Measurements from ENCODE around the gene RNF103. TPM values are rescaled to one million over a fixed set of nuclear protein-coding genes. Genes with fewer than 3 reads are reported as not detected.

RNF103 gene
- total and polyA plus RNA-seq, 2 of the 13 experiments (the other 11 are each of a cell fraction or from before 2014, with no cell fraction given) = 19.8 to 21.1 TPM

- TF ChIP-seq CBFB (CRISPR knock-in tag; IDR thresholded peaks at IDR 0.05) = no peak
- peak; percentile 39; the same call in 1 of the 2 replicates for TF ChIP-seq ZNF263 (CRISPR knock-in tag; IDR thresholded peaks at IDR 0.05)
- TF ChIP-seq GLI4 (CRISPR knock-in tag; IDR thresholded peaks at IDR 0.05; ENCODE audit: borderline replicate concordance) = no peak
- TF ChIP-seq, protein P1, sequence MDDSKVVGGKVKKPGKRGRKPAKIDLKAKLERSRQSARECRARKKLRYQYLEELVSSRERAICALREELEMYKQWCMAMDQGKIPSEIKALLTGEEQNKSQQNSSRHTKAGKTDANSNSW (CRISPR knock-in tag; IDR thresholded peaks at IDR 0.05; ENCODE audit: borderline replicate concordance) = peak; percentile 93; the same call in 1 of the 2 replicates
- TF ChIP-seq, protein P2, sequence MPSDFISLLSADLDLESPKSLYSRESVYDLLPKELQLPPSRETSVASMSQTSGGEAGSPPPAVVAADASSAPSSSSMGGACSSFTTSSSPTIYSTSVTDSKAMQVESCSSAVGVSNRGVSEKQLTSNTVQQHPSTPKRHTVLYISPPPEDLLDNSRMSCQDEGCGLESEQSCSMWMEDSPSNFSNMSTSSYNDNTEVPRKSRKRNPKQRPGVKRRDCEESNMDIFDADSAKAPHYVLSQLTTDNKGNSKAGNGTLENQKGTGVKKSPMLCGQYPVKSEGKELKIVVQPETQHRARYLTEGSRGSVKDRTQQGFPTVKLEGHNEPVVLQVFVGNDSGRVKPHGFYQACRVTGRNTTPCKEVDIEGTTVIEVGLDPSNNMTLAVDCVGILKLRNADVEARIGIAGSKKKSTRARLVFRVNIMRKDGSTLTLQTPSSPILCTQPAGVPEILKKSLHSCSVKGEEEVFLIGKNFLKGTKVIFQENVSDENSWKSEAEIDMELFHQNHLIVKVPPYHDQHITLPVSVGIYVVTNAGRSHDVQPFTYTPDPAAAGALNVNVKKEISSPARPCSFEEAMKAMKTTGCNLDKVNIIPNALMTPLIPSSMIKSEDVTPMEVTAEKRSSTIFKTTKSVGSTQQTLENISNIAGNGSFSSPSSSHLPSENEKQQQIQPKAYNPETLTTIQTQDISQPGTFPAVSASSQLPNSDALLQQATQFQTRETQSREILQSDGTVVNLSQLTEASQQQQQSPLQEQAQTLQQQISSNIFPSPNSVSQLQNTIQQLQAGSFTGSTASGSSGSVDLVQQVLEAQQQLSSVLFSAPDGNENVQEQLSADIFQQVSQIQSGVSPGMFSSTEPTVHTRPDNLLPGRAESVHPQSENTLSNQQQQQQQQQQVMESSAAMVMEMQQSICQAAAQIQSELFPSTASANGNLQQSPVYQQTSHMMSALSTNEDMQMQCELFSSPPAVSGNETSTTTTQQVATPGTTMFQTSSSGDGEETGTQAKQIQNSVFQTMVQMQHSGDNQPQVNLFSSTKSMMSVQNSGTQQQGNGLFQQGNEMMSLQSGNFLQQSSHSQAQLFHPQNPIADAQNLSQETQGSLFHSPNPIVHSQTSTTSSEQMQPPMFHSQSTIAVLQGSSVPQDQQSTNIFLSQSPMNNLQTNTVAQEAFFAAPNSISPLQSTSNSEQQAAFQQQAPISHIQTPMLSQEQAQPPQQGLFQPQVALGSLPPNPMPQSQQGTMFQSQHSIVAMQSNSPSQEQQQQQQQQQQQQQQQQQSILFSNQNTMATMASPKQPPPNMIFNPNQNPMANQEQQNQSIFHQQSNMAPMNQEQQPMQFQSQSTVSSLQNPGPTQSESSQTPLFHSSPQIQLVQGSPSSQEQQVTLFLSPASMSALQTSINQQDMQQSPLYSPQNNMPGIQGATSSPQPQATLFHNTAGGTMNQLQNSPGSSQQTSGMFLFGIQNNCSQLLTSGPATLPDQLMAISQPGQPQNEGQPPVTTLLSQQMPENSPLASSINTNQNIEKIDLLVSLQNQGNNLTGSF (CRISPR knock-in tag; IDR thresholded peaks at IDR 0.05) = no peak; the same call in none of the 2 replicates
- TF ChIP-seq ZNF614 (CRISPR knock-in tag; IDR thresholded peaks at IDR 0.05; ENCODE audit: borderline replicate concordance) = no peak; the same call in 1 of the 2 replicates
- no peak for TF ChIP-seq ZNF230 (CRISPR knock-in tag; IDR thresholded peaks at IDR 0.05)
- TF ChIP-seq FOSL2 (CRISPR knock-in tag; IDR thresholded peaks at IDR 0.05) = peak; percentile 78
- TF ChIP-seq, protein P3, sequence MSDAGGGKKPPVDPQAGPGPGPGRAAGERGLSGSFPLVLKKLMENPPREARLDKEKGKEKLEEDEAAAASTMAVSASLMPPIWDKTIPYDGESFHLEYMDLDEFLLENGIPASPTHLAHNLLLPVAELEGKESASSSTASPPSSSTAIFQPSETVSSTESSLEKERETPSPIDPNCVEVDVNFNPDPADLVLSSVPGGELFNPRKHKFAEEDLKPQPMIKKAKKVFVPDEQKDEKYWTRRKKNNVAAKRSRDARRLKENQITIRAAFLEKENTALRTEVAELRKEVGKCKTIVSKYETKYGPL (CRISPR knock-in tag; IDR thresholded peaks at IDR 0.05) = no peak
- peak; percentile 92 for TF ChIP-seq ZNF441 (CRISPR knock-in tag; IDR thresholded peaks at IDR 0.05; ENCODE audit: borderline replicate concordance)
- peak; percentile 73; the same call in 1 of the 2 replicates for TF ChIP-seq ZNF749 (CRISPR knock-in tag; IDR thresholded peaks at IDR 0.05; ENCODE audit: borderline replicate concordance)
- TF ChIP-seq HCFC1 (IDR thresholded peaks at IDR 0.05; ENCODE audit: low read depth, low read length) = no peak; the same call in 1 of the 2 replicates
- no peak for TF ChIP-seq ZNF251 (CRISPR knock-in tag; IDR thresholded peaks at IDR 0.05)
- TF ChIP-seq TGIF2 (CRISPR knock-in tag; IDR thresholded peaks at IDR 0.05) = peak; percentile 37
- peak; percentile 83 for TF ChIP-seq ATF1 (CRISPR knock-in tag; IDR thresholded peaks at IDR 0.05)
- TF ChIP-seq, protein P4, sequence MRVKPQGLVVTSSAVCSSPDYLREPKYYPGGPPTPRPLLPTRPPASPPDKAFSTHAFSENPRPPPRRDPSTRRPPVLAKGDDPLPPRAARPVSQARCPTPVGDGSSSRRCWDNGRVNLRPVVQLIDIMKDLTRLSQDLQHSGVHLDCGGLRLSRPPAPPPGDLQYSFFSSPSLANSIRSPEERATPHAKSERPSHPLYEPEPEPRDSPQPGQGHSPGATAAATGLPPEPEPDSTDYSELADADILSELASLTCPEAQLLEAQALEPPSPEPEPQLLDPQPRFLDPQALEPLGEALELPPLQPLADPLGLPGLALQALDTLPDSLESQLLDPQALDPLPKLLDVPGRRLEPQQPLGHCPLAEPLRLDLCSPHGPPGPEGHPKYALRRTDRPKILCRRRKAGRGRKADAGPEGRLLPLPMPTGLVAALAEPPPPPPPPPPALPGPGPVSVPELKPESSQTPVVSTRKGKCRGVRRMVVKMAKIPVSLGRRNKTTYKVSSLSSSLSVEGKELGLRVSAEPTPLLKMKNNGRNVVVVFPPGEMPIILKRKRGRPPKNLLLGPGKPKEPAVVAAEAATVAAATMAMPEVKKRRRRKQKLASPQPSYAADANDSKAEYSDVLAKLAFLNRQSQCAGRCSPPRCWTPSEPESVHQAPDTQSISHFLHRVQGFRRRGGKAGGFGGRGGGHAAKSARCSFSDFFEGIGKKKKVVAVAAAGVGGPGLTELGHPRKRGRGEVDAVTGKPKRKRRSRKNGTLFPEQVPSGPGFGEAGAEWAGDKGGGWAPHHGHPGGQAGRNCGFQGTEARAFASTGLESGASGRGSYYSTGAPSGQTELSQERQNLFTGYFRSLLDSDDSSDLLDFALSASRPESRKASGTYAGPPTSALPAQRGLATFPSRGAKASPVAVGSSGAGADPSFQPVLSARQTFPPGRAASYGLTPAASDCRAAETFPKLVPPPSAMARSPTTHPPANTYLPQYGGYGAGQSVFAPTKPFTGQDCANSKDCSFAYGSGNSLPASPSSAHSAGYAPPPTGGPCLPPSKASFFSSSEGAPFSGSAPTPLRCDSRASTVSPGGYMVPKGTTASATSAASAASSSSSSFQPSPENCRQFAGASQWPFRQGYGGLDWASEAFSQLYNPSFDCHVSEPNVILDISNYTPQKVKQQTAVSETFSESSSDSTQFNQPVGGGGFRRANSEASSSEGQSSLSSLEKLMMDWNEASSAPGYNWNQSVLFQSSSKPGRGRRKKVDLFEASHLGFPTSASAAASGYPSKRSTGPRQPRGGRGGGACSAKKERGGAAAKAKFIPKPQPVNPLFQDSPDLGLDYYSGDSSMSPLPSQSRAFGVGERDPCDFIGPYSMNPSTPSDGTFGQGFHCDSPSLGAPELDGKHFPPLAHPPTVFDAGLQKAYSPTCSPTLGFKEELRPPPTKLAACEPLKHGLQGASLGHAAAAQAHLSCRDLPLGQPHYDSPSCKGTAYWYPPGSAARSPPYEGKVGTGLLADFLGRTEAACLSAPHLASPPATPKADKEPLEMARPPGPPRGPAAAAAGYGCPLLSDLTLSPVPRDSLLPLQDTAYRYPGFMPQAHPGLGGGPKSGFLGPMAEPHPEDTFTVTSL (CRISPR knock-in tag; IDR thresholded peaks at IDR 0.05; ENCODE audit: borderline replicate concordance) = peak; percentile 73; the same call in 1 of the 2 replicates
- TF ChIP-seq SIX1 (CRISPR knock-in tag; IDR thresholded peaks at IDR 0.05; ENCODE audit: borderline replicate concordance) = 0 out of 2 replicates have a peak, but pooled peaks have one; percentile 11
These were observed 60.6 kb downstream of the RNF103 start, which contains the start of gene CHMP3 (continued) for GRCh38 chr2:86562922-86563649.

Data from HepG2 (cell line).